SK-N-MC (cell line): ENCODE results near the gene WDHD1.

ENCODE experiments used
- DNase-seq: peaks from one replicate; pipeline ENCODE4 v3.0.0-alpha.2; 2011; ENCODE audit warnings: low read depth, low spot score
- H3K27ac ChIP-seq: fragments of 200-600 bp; sonication (generic); 2 replicates; pipeline ENCODE4 v1.5.1; 2016; ENCODE audit warnings: mixed run types
- H3K36me3 ChIP-seq: fragments of 200-600 bp; sonication (generic); 2 replicates; pipeline ENCODE4 v1.6.1; 2017; ENCODE audit warnings: antibody characterized with exemption, low read length, mixed read lengths; ENCODE audit not compliant: insufficient read depth
- H3K4me3 ChIP-seq: fragments of 200-600 bp; sonication (generic); 2 replicates; pipeline ENCODE4 v1.5.1; 2016
- H3K9ac ChIP-seq: fragments of 200-600 bp; sonication (generic); 2 replicates; pipeline ENCODE4 v1.8.0; 2017; ENCODE audit warnings: mixed run types, mixed read lengths; ENCODE audit not compliant: insufficient read length
- H3K9me3 ChIP-seq: fragments of 200-600 bp; sonication (generic); 2 replicates; pipeline ENCODE4 v1.6.1; 2017; ENCODE audit warnings: low read depth, mild to moderate bottlenecking, antibody characterized with exemption, low read length, moderate library complexity, mixed read lengths
- EZH2 ChIP-seq: fragments of 200-600 bp; sonication (generic); IDR thresholded peaks from one replicate; pipeline ENCODE4 v1.6.1; 2017; ENCODE audit warnings: antibody characterized with exemption
- FOXP2 ChIP-seq: optimal IDR thresholded peaks from 2 replicates; pipeline ENCODE3; 2011; ENCODE audit warnings: mild to moderate bottlenecking, moderate library complexity; ENCODE audit not compliant: insufficient read depth; ENCODE audit errors: extremely low read length, control extremely low read depth
- POLR2AphosphoS5 ChIP-seq: IDR thresholded peaks from 2 replicates; pipeline ENCODE4 v1.6.1; 2012; ENCODE audit warnings: mild to moderate bottlenecking, low read depth, low read length, borderline replicate concordance

WDHD1 gene

GRCh38 chr14:54946500-54946899 lies 80.4 kb downstream of the WDHD1 start:
- Histone ChIP-seq H3K36me3 (peaks cover 33% of the 10 kb centered on the region), H3K9ac (no peak overlapping the region), H3K4me3 (no peak overlapping the region), H3K9me3 (0 out of 2 replicates have a peak, but pooled peaks cover 3% of the 10 kb centered on the region), H3K27ac (no peak overlapping the region)
- TF ChIP-seq FOXP2: no peak
- TF ChIP-seq POLR2AphosphoS5: no peak
- TF ChIP-seq EZH2: no peak
- no peak for DNase-seq

GRCh38 chr14:54944737-54945391 lies 82.0 kb downstream of the WDHD1 start:
- H3K36me3 ChIP-seq: peaks cover 45% of the 10 kb centered on the region
- no peak for TF ChIP-seq EZH2
- TF ChIP-seq FOXP2: no peak
- no peak for TF ChIP-seq POLR2AphosphoS5

GRCh38 chr14:54942913-54943312 lies 84.0 kb downstream of the WDHD1 start:
- Histone ChIP-seq H3K9ac (no peak overlapping the region), H3K27ac (no peak overlapping the region), H3K9me3 (no peaks in the 10 kb centered on the region), H3K4me3 (no peak overlapping the region), H3K36me3 (peaks cover 35% of the 10 kb centered on the region)
- DNase-seq: no peak
- no peak for TF ChIP-seq FOXP2
- no peak for TF ChIP-seq EZH2
- no peak for TF ChIP-seq POLR2AphosphoS5

More at GRCh38 chr14:54944737-54945391, 82.0 kb downstream of the WDHD1 start:
- Histone ChIP-seq H3K27ac (no peak overlapping the region), H3K9ac (no peak overlapping the region), H3K9me3 (0 out of 2 replicates have a peak, but pooled peaks cover 3% of the 10 kb centered on the region), H3K4me3 (no peak overlapping the region)
- DNase-seq: no peak

GRCh38 chr14:54936816-54937215 lies 90.1 kb downstream of the WDHD1 start:
- Histone ChIP-seq H3K9ac (no peak overlapping the region), H3K27ac (no peak overlapping the region), H3K4me3 (no peak overlapping the region), H3K36me3 (peaks cover 21% of the 10 kb centered on the region), H3K9me3 (no peaks in the 10 kb centered on the region)
- no peak for DNase-seq
- no peak for TF ChIP-seq FOXP2
- no peak for TF ChIP-seq EZH2
- no peak for TF ChIP-seq POLR2AphosphoS5

- H3K4me3 ChIP-seq: no peak overlapping the region
Measured at GRCh38 chr14:54935958-54936357, 90.9 kb downstream of the WDHD1 start.

GRCh38 chr14:54935100-54935499 lies 91.8 kb downstream of the WDHD1 start:
- Histone ChIP-seq H3K9me3 (no peaks in the 10 kb centered on the region), H3K36me3 (peaks cover 11% of the 10 kb centered on the region; the same call in 1 of the 2 replicates), H3K27ac (no peak overlapping the region), H3K4me3 (no peak overlapping the region), H3K9ac (no peak overlapping the region)
- no peak for DNase-seq
- TF ChIP-seq FOXP2 (no peak), EZH2 (no peak), POLR2AphosphoS5 (no peak)

More at GRCh38 chr14:54935958-54936357, 90.9 kb downstream of the WDHD1 start:
- no peaks in the 10 kb centered on the region for H3K9me3 ChIP-seq
- TF ChIP-seq FOXP2 (no peak), EZH2 (no peak), POLR2AphosphoS5 (no peak)
- peaks cover 20% of the 10 kb centered on the region for H3K36me3 ChIP-seq
- H3K27ac ChIP-seq: no peak overlapping the region
- no peak overlapping the region for H3K9ac ChIP-seq
- no peak for DNase-seq

- H3K9ac ChIP-seq: no peak overlapping the region
- 0 out of 2 replicates have a peak, but pooled peaks cover 9% of the 10 kb centered on the region for H3K36me3 ChIP-seq
- DNase-seq: no peak
- H3K4me3 ChIP-seq: no peak overlapping the region
- TF ChIP-seq FOXP2 (no peak), EZH2 (no peak), POLR2AphosphoS5 (no peak)
- no peak overlapping the region for H3K27ac ChIP-seq
- H3K9me3 ChIP-seq: no peaks in the 10 kb centered on the region
Measured at GRCh38 chr14:54933006-54933405, 93.9 kb downstream of the WDHD1 start.

- TF ChIP-seq FOXP2 (no peak), EZH2 (no peak), POLR2AphosphoS5 (no peak)
- H3K36me3 ChIP-seq: 0 out of 2 replicates have a peak, but pooled peaks cover 3% of the 10 kb centered on the region
- no peaks in the 10 kb centered on the region for H3K9me3 ChIP-seq
- H3K9ac ChIP-seq: no peak overlapping the region
- no peak overlapping the region for H3K27ac ChIP-seq
- H3K4me3 ChIP-seq: no peak overlapping the region
- DNase-seq: no peak
Measured at GRCh38 chr14:54931598-54932340, 95.1 kb downstream of the WDHD1 start.

GRCh38 chr14:54931101-54931500 lies 95.8 kb downstream of the WDHD1 start:
- Histone ChIP-seq H3K27ac (no peak overlapping the region), H3K36me3 (no peaks in the 10 kb centered on the region), H3K4me3 (no peak overlapping the region), H3K9me3 (no peaks in the 10 kb centered on the region), H3K9ac (no peak overlapping the region)
- TF ChIP-seq POLR2AphosphoS5: no peak
- TF ChIP-seq FOXP2: no peak
- TF ChIP-seq EZH2: no peak
- no peak for DNase-seq
